GM12878 (cell line): Measurements from ENCODE around the gene MMEL1. TPM values are rescaled to one million over a fixed set of nuclear protein-coding genes. Genes with fewer than 3 reads are reported as not detected.

Experiments
- ATAC-seq: fragments of 200-7000 bp; cut with Tn5 transposase; 3 replicates; pipeline ENCODE4 v1.9.1; 2020; ENCODE audit warnings: mild to moderate bottlenecking, moderate library complexity
- BruUV-seq: library from RNA; stranded (reverse); fragments of 400-500 nt; replicated peaks from 2 replicates; lab custom pipeline; 2021; lab: Mats Ljungman, UMichigan
- CTCF ChIA-PET: fragments of 300-600 bp; sonication (Branson Sonifier 250); formaldehyde crosslinking; extraction: SDS; loops from one replicate; lab custom pipeline; 2021; ENCODE audit warnings: inconsistent platforms; lab: Yijun Ruan, JAX
- POLR2A ChIA-PET: fragments of 350-600 bp; formaldehyde crosslinking; extraction: SDS; loops from one replicate; lab custom pipeline; 2021; ENCODE audit warnings: inconsistent platforms; lab: Charles Lee
- RAD21 ChIA-PET: fragments of 300-600 bp; sonication (Branson Sonifier 250); formaldehyde crosslinking; loops from one replicate; lab custom pipeline; 2023; ENCODE audit warnings: antibody characterized with exemption; ENCODE audit not compliant: unreplicated experiment; lab: Charles Lee
- SMC1A ChIA-PET: fragments of 300-600 bp; sonication (Branson Sonifier 250); formaldehyde crosslinking; loops from one replicate; lab custom pipeline; 2023; ENCODE audit not compliant: unreplicated experiment, uncharacterized antibody; lab: Charles Lee
- DNase-seq: peaks from one replicate; pipeline ENCODE4 v3.0.0-alpha.2; 2011; ENCODE audit warnings: low read depth, low spot score
- FAIRE-seq: peaks from 3 replicates; lab custom pipeline; 2011; peaks lifted over from hg19 to GRCh38; lab: Jason Lieb, UNC
- H2AFZ ChIP-seq: 2 replicates; pipeline ENCODE4 v1.6.0; 2011; ENCODE audit warnings: low read depth, low read length, control low read depth; ENCODE audit not compliant: control insufficient read depth
- H3K27ac ChIP-seq: 2 replicates; pipeline ENCODE4 v1.5.1; 2011; ENCODE audit warnings: control low read depth; ENCODE audit not compliant: control insufficient read depth, insufficient read depth
- H3K27me3 ChIP-seq, 2 experiments: replicated peaks in 1 of 2; 2 replicates each; pipeline versions ENCODE4 v1.6.0 to v1.6.1; 2011; ENCODE audit warnings: low read length in 1 of 2; ENCODE audit not compliant: control insufficient read depth in 2 of 2, insufficient read depth in 2 of 2
- H3K36me3 ChIP-seq, 2 experiments: 2 replicates each; pipeline ENCODE4 v1.5.1; 2011; ENCODE audit warnings: low read length in 1 of 2; ENCODE audit not compliant: control insufficient read depth in 2 of 2, insufficient read depth in 2 of 2
- H3K4me1 ChIP-seq: 2 replicates; pipeline ENCODE4 v1.6.1; 2011; ENCODE audit warnings: mild to moderate bottlenecking, low read length, moderate library complexity, mixed read lengths; ENCODE audit not compliant: control insufficient read depth, insufficient read depth
- H3K4me2 ChIP-seq: 2 replicates; pipeline ENCODE4 v1.6.0; 2011; ENCODE audit warnings: control low read depth; ENCODE audit not compliant: control insufficient read depth, insufficient read depth
- H3K4me3 ChIP-seq: fragments of 200-600 bp; sonication (generic); 2 replicates; pipeline ENCODE4 v1.5.1; 2016
- H3K79me2 ChIP-seq: 2 replicates; pipeline ENCODE4 v1.6.0; 2011; ENCODE audit warnings: low read length; ENCODE audit not compliant: control insufficient read depth, insufficient read depth
- H3K9ac ChIP-seq: 2 replicates; pipeline ENCODE4 v1.8.0; 2011; ENCODE audit warnings: low read length, control low read depth, mixed read lengths; ENCODE audit not compliant: control insufficient read depth, insufficient read depth
- H3K9me3 ChIP-seq: replicated peaks from 3 replicates; pipeline ENCODE4 v1.5.1; 2011; ENCODE audit warnings: mild to moderate bottlenecking, low read length; ENCODE audit not compliant: control insufficient read depth, insufficient read depth
- H4K20me1 ChIP-seq: 2 replicates; pipeline ENCODE4 v1.6.0; 2011; ENCODE audit not compliant: control insufficient read depth, insufficient read depth
- EZH2 ChIP-seq: IDR thresholded peaks from 2 replicates; pipeline ENCODE4 v1.6.1; 2012; ENCODE audit warnings: low read depth, mild to moderate bottlenecking, control low read depth, inconsistent platforms, low read length, borderline replicate concordance; ENCODE audit not compliant: control insufficient read depth
- HDAC2 ChIP-seq: fragments of 200-600 bp; sonication (generic); IDR thresholded peaks from 2 replicates; pipeline ENCODE4 v1.6.1; 2017
- TBL1XR1 ChIP-seq: IDR thresholded peaks from 2 replicates; pipeline ENCODE4 v1.6.1; 2012; ENCODE audit warnings: low read depth, low read length, improper control_type of control experiment
- WGBS: methylation state at CpG from one replicate; pipeline ENCODE4 v1.1.6; 2016; ENCODE audit warnings: low lambda C conversion rate; ENCODE audit not compliant: insufficient replicate concordance, insufficient coverage; ENCODE audit errors: missing lambda C conversion rate; 5-methylcytosine and 5-hydroxymethylcytosine counted together
- in situ Hi-C: fragments of 300-500 bp; cut with MboI; formaldehyde crosslinking; loops from 9 replicates; pipeline ENCODE4 v1.14.3; 2018; ENCODE audit warnings: mixed read lengths
- intact Hi-C: fragments of 100-400 bp; cut with micrococcal nuclease; formaldehyde crosslinking; loops from one replicate; pipeline ENCODE4 v1.14.2; 2022; ENCODE audit not compliant: unreplicated experiment
- polyA plus RNA-seq, 11 experiments: library from polyadenylated mRNA; depleted of rRNA in 4 of 11; unstranded in 6 of 11; stranded (reverse) in 5 of 11; fragments of >200 nt; fragmentation: Nextera tagmentation in 4 of 11; fragmentation: Illumina TruSeq in 1 of 11; extraction: Ambion mirVana in 4 of 11; extraction: Trizol in 1 of 11; gene quantifications; 1 replicate in 1 of 11; 2 replicates in 10 of 11; pipeline versions ENCODE4 v1.2.1 to v1.2.3, GENCODE V29; 2011 to 2016; ENCODE audit warnings: inconsistent platforms in 2 of 11, missing spikeins in 2 of 11, low read depth in 1 of 11
- total RNA-seq, 4 experiments: library from RNA; depleted of rRNA in 3 of 4; stranded (reverse); fragments of >200 nt in 3 of 4; fragmentation: Illumina TruSeq in 1 of 4; extraction: Trizol in 1 of 4; gene quantifications; 2 replicates each; pipeline versions ENCODE4 v1.2.1 to v1.2.3, GENCODE V29; 2013 to 2021
- TF ChIP-seq, protein P1 (sequence below): fragments of 450-650 bp; IDR thresholded peaks from 2 replicates; pipeline ENCODE4 v1.6.1; 2016; ENCODE audit warnings: mild to moderate bottlenecking

MMEL1 gene
- total and polyA plus RNA-seq, 10 of the 15 experiments (the other 5 are each of a cell fraction or from before 2014, with no cell fraction given): 0.11 TPM; not detected in 9

DNA sequence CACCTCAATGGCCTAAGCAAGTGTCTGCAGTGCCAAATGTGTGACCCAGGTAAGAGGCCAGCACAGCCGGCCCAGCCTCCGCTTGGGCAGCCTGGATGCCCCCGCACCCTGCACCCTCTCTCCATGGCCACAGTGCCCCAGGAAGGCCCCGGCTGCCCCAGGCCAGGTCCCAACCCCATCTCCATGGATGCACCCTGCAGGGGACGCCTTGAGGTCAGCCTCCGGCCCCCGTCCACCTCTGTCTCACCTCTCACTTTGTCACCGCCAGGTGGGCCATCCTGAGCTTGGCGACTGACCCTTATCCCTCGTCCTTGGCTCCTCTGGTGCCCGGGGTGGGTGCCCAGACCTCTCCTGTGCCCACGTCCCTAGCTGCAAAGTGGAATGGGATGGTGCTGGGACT, 74.4 kb downstream of the MMEL1 start (continued):
- no peak for TF ChIP-seq TBL1XR1
- no peak for TF ChIP-seq EZH2

DNA sequence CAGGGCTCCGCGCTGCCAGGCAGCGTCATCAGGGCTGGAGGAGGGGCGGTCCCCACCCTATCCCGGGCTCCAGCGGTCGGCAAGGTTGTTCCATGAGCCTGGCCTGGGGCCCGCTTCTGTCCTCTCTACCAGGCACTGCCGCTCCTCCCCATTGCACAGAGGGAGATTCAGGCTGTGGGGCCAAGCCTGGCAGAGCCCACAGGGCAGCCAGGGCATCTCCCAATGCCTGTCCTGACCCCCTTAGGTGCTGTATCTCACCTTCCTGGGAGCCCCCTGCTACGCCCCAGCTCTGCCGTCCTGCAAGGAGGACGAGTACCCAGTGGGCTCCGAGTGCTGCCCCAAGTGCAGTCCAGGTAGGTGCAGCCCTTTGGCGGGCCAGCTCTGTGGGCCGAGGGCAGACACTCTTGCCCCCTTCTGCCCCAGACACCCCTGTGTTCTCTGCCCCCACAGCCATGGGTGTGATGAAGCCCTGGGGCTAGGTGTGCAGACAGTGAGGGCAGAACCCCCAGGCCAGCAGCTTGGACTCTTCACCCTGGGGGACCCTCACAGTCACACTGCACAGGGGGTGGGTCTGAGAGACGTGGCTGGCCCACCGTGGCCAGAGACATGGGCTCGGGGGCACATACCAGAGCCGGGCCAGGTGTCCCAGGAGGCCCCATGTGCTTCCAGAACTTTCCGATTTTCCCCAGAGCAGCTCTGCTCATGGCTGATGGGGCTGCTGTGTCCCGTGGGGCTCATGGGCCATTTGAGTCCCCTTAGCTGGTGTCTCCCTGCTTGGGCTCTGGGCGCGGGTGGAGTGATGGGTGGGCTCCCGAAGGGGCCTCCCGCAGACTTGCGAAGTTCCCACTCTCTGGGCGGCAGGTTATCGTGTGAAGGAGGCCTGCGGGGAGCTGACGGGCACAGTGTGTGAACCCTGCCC, 75.1 kb downstream of the MMEL1 start:
- Histone ChIP-seq H3K4me1 (peaks cover 25% of the 10 kb centered on the region), H3K27ac (peak overlapping the region; percentile 99), H3K9ac (peak overlapping the region; percentile 98), H3K27me3 (no peaks in the 10 kb centered on the region), H3K9me3 (no peaks in the 10 kb centered on the region), H3K4me3 (peak overlapping the region; percentile 87), H3K79me2 (peaks cover 38% of the 10 kb centered on the region), H2AFZ (no peak overlapping the region), H3K4me2 (peak overlapping the region; percentile 97), H3K36me3 (peaks cover 0 to 2% of the 10 kb centered on the region in 2 experiments; a peak in 2 of 4 replicates), H4K20me1 (no peaks in the 10 kb centered on the region)
- intact Hi-C loops (loop anchor here (5.0 kb wide), 1 partner anchor 865 kb away; no protein-coding TSS in a partner anchor), in situ Hi-C loops (no loop called here)
- CTCF ChIA-PET: interaction anchor here (3.2 to 5.1 kb wide), 2 partner anchors 20 to 26 kb away, joined by 18 to 54 read pairs; partner anchors contain the start of gene PRXL2B
- BruUV-seq: no TSS peak
- TF ChIP-seq, protein P1, sequence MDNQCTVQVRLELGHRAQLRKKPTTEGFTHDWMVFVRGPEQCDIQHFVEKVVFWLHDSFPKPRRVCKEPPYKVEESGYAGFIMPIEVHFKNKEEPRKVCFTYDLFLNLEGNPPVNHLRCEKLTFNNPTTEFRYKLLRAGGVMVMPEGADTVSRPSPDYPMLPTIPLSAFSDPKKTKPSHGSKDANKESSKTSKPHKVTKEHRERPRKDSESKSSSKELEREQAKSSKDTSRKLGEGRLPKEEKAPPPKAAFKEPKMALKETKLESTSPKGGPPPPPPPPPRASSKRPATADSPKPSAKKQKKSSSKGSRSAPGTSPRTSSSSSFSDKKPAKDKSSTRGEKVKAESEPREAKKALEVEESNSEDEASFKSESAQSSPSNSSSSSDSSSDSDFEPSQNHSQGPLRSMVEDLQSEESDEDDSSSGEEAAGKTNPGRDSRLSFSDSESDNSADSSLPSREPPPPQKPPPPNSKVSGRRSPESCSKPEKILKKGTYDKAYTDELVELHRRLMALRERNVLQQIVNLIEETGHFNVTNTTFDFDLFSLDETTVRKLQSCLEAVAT: 0 out of 2 replicates have a peak, but pooled peaks have one; percentile 37
- no peak for TF ChIP-seq HDAC2
- DNase-seq (no peak), FAIRE-seq (no peak), ATAC-seq (no peak)
- RAD21 ChIA-PET: interaction anchor here (1.4 to 3.3 kb wide), 4 partner anchors 11 to 164 kb away, joined by 3 to 41 read pairs (median 30); no protein-coding TSS in a partner anchor
- POLR2A ChIA-PET: interaction anchor here (0.6 to 5.5 kb wide), 6 partner anchors 9 to 27 kb away, joined by 3 to 61 read pairs (median 14); partner anchors contain the start of gene PRXL2B
- SMC1A ChIA-PET: interaction anchor here (0.9 to 4.7 kb wide), 5 partner anchors 10 to 26 kb away, joined by 3 to 39 read pairs (median 7); partner anchors contain the start of gene PRXL2B
- 73% methylated on average over 30 of the region's 30 CpGs for WGBS
